ENCODE measurements around the gene SHCBP1. TPM values are rescaled to one million over a fixed set of nuclear protein-coding genes. Genes with fewer than 3 reads are reported as not detected.

Gene SHCBP1
- total and polyA plus RNA-seq, 10 of the 15 experiments (the other 5 are each of a cell fraction or from before 2014, with no cell fraction given), result 9.5 to 73.3 (median 30.2) TPM

- intact Hi-C loops (cut with micrococcal nuclease; ENCODE audit: unreplicated experiment), result no loop called here
- TF ChIP-seq TCF12 (IDR thresholded peaks at IDR 0.05; ENCODE audit: low read depth, low read length) (no peak), IKZF1 (conservative IDR thresholded peaks at IDR 0.05) (no peak), ZZZ3 (IDR thresholded peaks at IDR 0.05; ENCODE audit: control insufficient read depth, insufficient read length, low read depth) (no peak), RAD51 (IDR thresholded peaks at IDR 0.05) (no peak), EP300 (IDR thresholded peaks at IDR 0.05; ENCODE audit: borderline replicate concordance in 1 of 2, control insufficient read depth in 1 of 2, low read depth in 2 of 2, low read length in 2 of 2) (no peak), ZBTB11 (CRISPR knock-in tag; IDR thresholded peaks at IDR 0.05) (no peak), ZBTB4 (CRISPR knock-in tag; IDR thresholded peaks at IDR 0.05) (no peak), NFYA (IDR thresholded peaks at IDR 0.05; ENCODE audit: borderline replicate concordance, low read depth, low read length) (no peak)
- ChIA-PET CTCF (interaction anchor here (2.1 kb wide), 1 partner anchor 15 kb away, joined by 4 read pairs; no protein-coding TSS in a partner anchor), SMC1A (ENCODE audit: uncharacterized antibody, unreplicated experiment) (no interaction called here), RAD21 (ENCODE audit: unreplicated experiment) (no interaction called here), POLR2A (no interaction called here)
- Histone ChIP-seq H3K4me1 (ENCODE audit: control insufficient read depth, insufficient read depth, low read length) (no peaks in the 10 kb centered on the region), H3K9ac (ENCODE audit: control insufficient read depth, insufficient read depth, low read length) (no peak overlapping the region), H2AFZ (ENCODE audit: control insufficient read depth, low read depth, low read length) (no peak overlapping the region), H3K4me3 (no peak overlapping the region), H3K9me3 (replicated peaks; ENCODE audit: control insufficient read depth, insufficient read depth, low read length) (no peaks in the 10 kb centered on the region), H3K36me3 (ENCODE audit: control insufficient read depth in 2 of 2, insufficient read depth in 2 of 2, low read length in 1 of 2) (no peaks in the 10 kb centered on the region), H3K4me2 (ENCODE audit: control insufficient read depth, insufficient read depth) (no peak overlapping the region), H3K79me2 (ENCODE audit: control insufficient read depth, insufficient read depth, low read length) (no peaks in the 10 kb centered on the region), H3K27me3 (replicated peaks in 1 of 2; ENCODE audit: control insufficient read depth in 2 of 2, insufficient read depth in 2 of 2, low read length in 1 of 2) (no peaks in the 10 kb centered on the region), H4K20me1 (ENCODE audit: control insufficient read depth, insufficient read depth) (no peaks in the 10 kb centered on the region), H3K27ac (ENCODE audit: control insufficient read depth, insufficient read depth) (no peak overlapping the region)
- WGBS (ENCODE audit: insufficient coverage, insufficient replicate concordance, low lambda C conversion rate, missing lambda C conversion rate), result 82% methylated on average over 27 of the region's 27 CpGs
- in situ Hi-C loops (cut with MboI), result no loop called here
- ATAC-seq (no peak), FAIRE-seq (no peak), DNase-seq (ENCODE audit: low read depth, low spot score) (no peak)
- no TSS peak for BruUV-seq (replicated peaks)
Observed at GRCh38 chr16:46569231-46569735, 51.9 kb downstream of the SHCBP1 start.
